GM12891 (cell line): Measurements from ENCODE around the gene SETD5.

ENCODE experiments used
- POLR2A ChIP-seq: IDR thresholded peaks from 2 replicates; pipeline ENCODE4 v1.6.1; 2011; ENCODE audit warnings: low read depth, low read length, control low read depth
- POLR2AphosphoS5 ChIP-seq: IDR thresholded peaks from 2 replicates; pipeline ENCODE4 v1.6.1; 2011; ENCODE audit warnings: low read depth, low read length, control low read depth
- POU2F2 ChIP-seq: IDR thresholded peaks from 2 replicates; pipeline ENCODE4 v1.6.1; 2011; ENCODE audit warnings: low read depth, mild to moderate bottlenecking, control low read depth, low read length, moderate library complexity
- SPI1 ChIP-seq: IDR thresholded peaks from 2 replicates; pipeline ENCODE4 v1.6.1; 2011; ENCODE audit warnings: low read depth, low read length, control low read depth

GRCh38 chr3:9349321-9350117 lies 47.9 kb upstream of the SETD5 start:
- no peak for TF ChIP-seq SPI1
- no peak for TF ChIP-seq POLR2A
- TF ChIP-seq POU2F2 = no peak
- no peak for TF ChIP-seq POLR2AphosphoS5
